T-cell (primary cell): ENCODE results near the gene SETDB2. TPM values are rescaled to one million over a fixed set of nuclear protein-coding genes. Genes with fewer than 3 reads are reported as not detected.

Experiments
- ATAC-seq, 4 experiments: fragments of 200-7000 bp in 3 of 4; fragments of 150-1000 bp in 1 of 4; cut with Tn5 transposase; replicated peaks in 1 of 4; 1 replicate in 3 of 4; 2 replicates in 1 of 4; pipeline ENCODE4 v1.10.0; 2021; ENCODE audit warnings: moderate library complexity in 3 of 4, mild to moderate bottlenecking in 2 of 4, moderate number of reproducible peaks in 1 of 4
- CTCF ChIA-PET, 2 donors: fragments of 300-600 bp; sonication (Branson Sonifier 250); formaldehyde crosslinking; loops; one replicate each; lab custom pipeline; 2022; ENCODE audit warnings: antibody characterized with exemption in 2 of 2; lab: Charles Lee
- POLR2A ChIA-PET, 2 donors: fragments of 300-600 bp; sonication (Branson Sonifier 250); formaldehyde crosslinking; loops; one replicate each; lab custom pipeline; 2022; ENCODE audit warnings: antibody characterized with exemption in 2 of 2; lab: Charles Lee
- DNase-seq, 35 experiments: peaks; one replicate each; pipeline versions ENCODE4 v3.0.0 to v3.0.0-alpha.2; 2013 to 2023
- H3K27ac ChIP-seq: one replicate; pipeline ENCODE4 v1.5.1; 2013; ENCODE audit warnings: low read length
- H3K27me3 ChIP-seq, 2 experiments: replicated peaks in 1 of 2; 1 replicate in 1 of 2; 2 replicates in 1 of 2; pipeline versions ENCODE4 v1.6.1 to v1.7.0; 2013; ENCODE audit warnings: low read length in 1 of 2, mixed read lengths in 1 of 2; ENCODE audit not compliant: control insufficient read depth in 2 of 2, insufficient read depth in 2 of 2; ENCODE audit errors: extremely low read depth in 1 of 2
- H3K36me3 ChIP-seq, 2 donors: 1 replicate in 1 of 2; 2 replicates in 1 of 2; pipeline versions ENCODE4 v1.6.1 to v1.7.0; 2013; ENCODE audit warnings: low read length in 1 of 2; ENCODE audit not compliant: control insufficient read depth in 2 of 2, insufficient read depth in 1 of 2; ENCODE audit errors: extremely low read depth in 1 of 2
- H3K4me1 ChIP-seq, 2 experiments: 1 replicate in 1 of 2; 2 replicates in 1 of 2; pipeline versions ENCODE4 v1.6.1 to v1.7.0; 2013; ENCODE audit warnings: low read length in 2 of 2, mixed read lengths in 1 of 2; ENCODE audit not compliant: insufficient read depth in 2 of 2, control insufficient read depth in 1 of 2; ENCODE audit errors: extremely low read depth in 1 of 2
- H3K4me3 ChIP-seq, 2 donors: 1 replicate in 1 of 2; 2 replicates in 1 of 2; pipeline versions ENCODE4 v1.5.1 to v1.7.0; 2013; ENCODE audit warnings: mild to moderate bottlenecking in 2 of 2, low read length in 1 of 2, moderate library complexity in 1 of 2; ENCODE audit not compliant: control insufficient read depth in 1 of 2; ENCODE audit errors: extremely low read depth in 1 of 2
- H3K9me3 ChIP-seq: 2 replicates; pipeline ENCODE4 v1.7.0; 2013
- H3K27ac Mint-ChIP-seq, 2 donors: one replicate each; pipeline ENCODE4 v1.8.0; 2020 to 2021; ENCODE audit warnings: mild to moderate bottlenecking in 2 of 2, mixed read lengths in 2 of 2
- H3K27me3 Mint-ChIP-seq, 2 donors: one replicate each; pipeline ENCODE4 v1.8.0; 2021 to 2022; ENCODE audit warnings: mixed read lengths in 2 of 2
- H3K36me3 Mint-ChIP-seq: one replicate; pipeline ENCODE4 v1.8.0; 2021; ENCODE audit warnings: mixed read lengths
- H3K4me1 Mint-ChIP-seq, 3 donors: one replicate each; pipeline ENCODE4 v1.8.0; 2020 to 2022; ENCODE audit warnings: mixed read lengths in 3 of 3, mild to moderate bottlenecking in 1 of 3
- H3K4me3 Mint-ChIP-seq, 3 donors: one replicate each; pipeline ENCODE4 v1.8.0; 2020 to 2022; ENCODE audit warnings: mild to moderate bottlenecking in 3 of 3, mixed read lengths in 3 of 3, moderate library complexity in 3 of 3
- H3K9me3 Mint-ChIP-seq, 3 donors: one replicate each; pipeline ENCODE4 v1.8.0; 2020 to 2022; ENCODE audit warnings: mixed read lengths in 3 of 3
- WGBS: methylation state at CpG from one replicate; pipeline ENCODE4 v1.1.5; 2013; ENCODE audit warnings: missing lambda C conversion rate; ENCODE audit not compliant: insufficient coverage; 5-methylcytosine and 5-hydroxymethylcytosine counted together
- total RNA-seq, 35 experiments: library from RNA in 6 of 35; stranded (reverse) in 6 of 35; fragments of 120-200 nt in 1 of 35; gene quantifications; one replicate each; pipeline versions ENCODE4 v1.2.1 to v1.2.4 and lab custom pipeline; 2013 to 2026

Gene SETDB2
- total RNA-seq, 5 donors from 2014 or later (not counting 1 experiment from before 2014, with no cell fraction given), result 20.0 to 22.2 (median 21.1) TPM

GRCh38 chr13:49403996-49404702, 39.9 kb upstream of the SETDB2 start:
- no peaks in the 10 kb centered on the region for H3K27me3 ChIP-seq
- H3K36me3 ChIP-seq, result no peaks in the 10 kb centered on the region
- Mint-ChIP-seq H3K4me1 (no peaks in the 10 kb centered on the region), H3K27ac (no peak overlapping the region), H3K27me3 (peaks cover 0 to 5% of the 10 kb centered on the region in 2 donors), H3K4me3 (no peak overlapping the region), H3K36me3 (peaks cover 35% of the 10 kb centered on the region), H3K9me3 (peaks cover 18 to 32% (median 19%) of the 10 kb centered on the region in 3 donors)
- POLR2A ChIA-PET, result interaction anchor here in 1 of 2 donors (0.5 to 0.7 kb wide), 2 partner anchors 39 to 111 kb away, joined by 3 to 7 read pairs; no protein-coding TSS in a partner anchor
- H3K27ac ChIP-seq, result no peak overlapping the region
- H3K9me3 ChIP-seq, result no peaks in the 10 kb centered on the region
- ATAC-seq (no peak), DNase-seq (no peak)
- no peaks in the 10 kb centered on the region for H3K4me1 ChIP-seq
- WGBS, result 96% methylated on average over 4 of the region's 7 CpGs
- H3K4me3 ChIP-seq, result no peak overlapping the region
- CTCF ChIA-PET, result no interaction called here

DNA sequence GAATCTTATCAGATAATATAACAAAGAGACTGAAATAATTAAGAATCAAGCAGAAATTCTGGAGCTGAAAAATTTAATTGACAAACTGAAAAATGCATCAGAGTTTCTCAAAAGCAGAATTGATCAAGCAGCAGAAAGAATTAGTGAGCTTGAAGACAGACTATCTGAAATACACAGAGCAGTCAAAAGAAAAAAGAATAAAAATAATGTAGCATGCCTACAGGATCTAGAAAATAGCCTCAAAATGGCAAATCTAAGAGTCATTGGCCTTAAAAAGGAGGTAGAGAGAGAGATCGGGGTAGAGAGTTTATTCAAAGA, 39.4 kb upstream of the SETDB2 start:
- H3K4me1 Mint-ChIP-seq, result no peaks in the 10 kb centered on the region
- POLR2A ChIA-PET, result interaction anchor here in 1 of 2 donors (0.7 kb wide), 1 partner anchor 111 kb away, joined by 3 read pairs; no protein-coding TSS in a partner anchor
- Histone ChIP-seq H3K27me3 (no peaks in the 10 kb centered on the region), H3K4me3 (no peak overlapping the region), H3K36me3 (no peaks in the 10 kb centered on the region), H3K4me1 (no peaks in the 10 kb centered on the region), H3K9me3 (no peaks in the 10 kb centered on the region), H3K27ac (no peak overlapping the region)
- H3K27ac Mint-ChIP-seq, result no peak overlapping the region
- H3K4me3 Mint-ChIP-seq, result no peak overlapping the region
- DNase-seq (no peak), ATAC-seq (no peak)
- peaks cover 35% of the 10 kb centered on the region for H3K36me3 Mint-ChIP-seq
- peaks cover 18 to 32% (median 19%) of the 10 kb centered on the region in 3 donors for H3K9me3 Mint-ChIP-seq
- CTCF ChIA-PET, result no interaction called here
- WGBS, result no CpG with 5 or more reads among the region's 1 CpG
- peaks cover 0 to 5% of the 10 kb centered on the region in 2 donors for H3K27me3 Mint-ChIP-seq

DNA sequence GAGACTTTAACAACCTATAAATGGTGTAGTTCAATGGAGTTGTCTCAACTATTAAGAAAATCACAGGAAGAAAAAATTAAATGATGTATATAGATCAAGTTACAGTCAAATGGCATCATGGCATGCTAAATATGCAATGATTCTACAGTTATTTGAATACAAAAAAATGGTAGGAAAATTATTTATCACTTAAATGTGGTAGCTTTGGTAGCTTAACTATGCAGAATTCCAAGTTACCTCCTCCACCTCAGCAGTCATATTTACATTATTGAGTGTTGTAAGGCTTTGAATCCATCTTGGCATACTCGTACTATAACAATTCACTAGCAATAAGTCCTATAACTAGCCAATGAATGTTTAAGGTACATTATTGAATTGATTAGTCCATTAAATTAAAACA, 37.0 kb upstream of the SETDB2 start:
- DNase-seq (no peak), ATAC-seq (no peak)
- CTCF ChIA-PET, result no interaction called here
- no peak overlapping the region for H3K4me3 Mint-ChIP-seq
- H3K9me3 Mint-ChIP-seq, result peaks cover 18 to 32% (median 19%) of the 10 kb centered on the region in 3 donors
- peaks cover 0 to 3% of the 10 kb centered on the region in 2 donors for H3K27me3 Mint-ChIP-seq
- Histone ChIP-seq H3K27ac (no peak overlapping the region), H3K4me1 (no peaks in the 10 kb centered on the region), H3K9me3 (no peaks in the 10 kb centered on the region), H3K4me3 (no peak overlapping the region), H3K36me3 (no peaks in the 10 kb centered on the region), H3K27me3 (no peaks in the 10 kb centered on the region)
- WGBS, result no CpG with 5 or more reads among the region's 1 CpG
- POLR2A ChIA-PET, result no interaction called here
- peaks cover 32% of the 10 kb centered on the region for H3K36me3 Mint-ChIP-seq
- no peaks in the 10 kb centered on the region for H3K4me1 Mint-ChIP-seq
- H3K27ac Mint-ChIP-seq, result no peak overlapping the region

DNA sequence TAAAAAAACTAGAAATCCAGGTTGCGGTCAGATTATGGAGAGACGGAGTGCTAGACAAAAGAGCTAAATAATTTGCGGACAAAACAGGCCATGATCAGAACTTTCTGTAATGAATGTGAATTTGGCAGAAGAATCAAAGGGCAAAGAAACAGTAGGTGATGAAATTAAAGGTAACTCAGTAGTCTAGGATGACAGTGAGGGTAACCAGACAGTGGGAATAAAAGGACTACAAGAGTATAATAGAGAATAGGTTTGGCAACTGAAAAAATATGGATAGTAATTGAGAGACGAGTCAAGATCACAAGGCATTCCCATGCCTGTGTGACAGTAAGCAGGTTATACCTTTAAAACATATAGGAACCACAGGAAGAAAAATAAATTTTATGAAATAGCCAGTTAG, 36.1 kb upstream of the SETDB2 start:
- DNase-seq (no peak), ATAC-seq (no peak)
- H3K36me3 Mint-ChIP-seq, result peaks cover 36% of the 10 kb centered on the region
- ChIA-PET POLR2A (interaction anchor here in 1 of 2 donors (0.7 kb wide), 1 partner anchor 1248 kb away, joined by 4 read pairs; no protein-coding TSS in a partner anchor), CTCF (no interaction called here)
- H3K9me3 Mint-ChIP-seq, result peaks cover 18 to 32% (median 19%) of the 10 kb centered on the region in 3 donors
- H3K27ac Mint-ChIP-seq, result no peak overlapping the region
- no peak overlapping the region for H3K4me3 Mint-ChIP-seq
- Histone ChIP-seq H3K9me3 (no peaks in the 10 kb centered on the region), H3K4me3 (no peak overlapping the region), H3K27ac (no peak overlapping the region), H3K4me1 (no peaks in the 10 kb centered on the region), H3K27me3 (no peaks in the 10 kb centered on the region), H3K36me3 (no peaks in the 10 kb centered on the region)
- no peaks in the 10 kb centered on the region for H3K4me1 Mint-ChIP-seq
- peaks cover 0 to 3% of the 10 kb centered on the region in 2 donors for H3K27me3 Mint-ChIP-seq
- 81% methylated on average over 3 of the region's 4 CpGs for WGBS

GRCh38 chr13:49409008-49409407, 35.1 kb upstream of the SETDB2 start:
- POLR2A ChIA-PET, result no interaction called here
- H3K27ac ChIP-seq, result no peak overlapping the region
- H3K4me3 Mint-ChIP-seq, result no peak overlapping the region
- H3K4me3 ChIP-seq, result no peak overlapping the region
- no peaks in the 10 kb centered on the region for H3K36me3 ChIP-seq
- DNase-seq (no peak), ATAC-seq (no peak)
- H3K4me1 ChIP-seq, result no peaks in the 10 kb centered on the region
- H3K27me3 ChIP-seq, result no peaks in the 10 kb centered on the region
- no peaks in the 10 kb centered on the region for H3K9me3 ChIP-seq
- H3K27me3 Mint-ChIP-seq, result peaks cover 0 to 3% of the 10 kb centered on the region in 2 donors
- 100% methylated on average over 2 of the region's 3 CpGs for WGBS
- peaks cover 33% of the 10 kb centered on the region for H3K36me3 Mint-ChIP-seq
- peaks cover 12 to 24% (median 14%) of the 10 kb centered on the region in 3 donors for H3K9me3 Mint-ChIP-seq
- CTCF ChIA-PET, result interaction anchor here in 1 of 2 donors (0.6 kb wide), 1 partner anchor 481 kb away, joined by 4 read pairs; no protein-coding TSS in a partner anchor
- no peak overlapping the region for H3K27ac Mint-ChIP-seq
- H3K4me1 Mint-ChIP-seq, result no peaks in the 10 kb centered on the region

- Mint-ChIP-seq H3K36me3 (peaks cover 23% of the 10 kb centered on the region), H3K4me1 (no peaks in the 10 kb centered on the region), H3K27ac (no peak overlapping the region), H3K4me3 (no peak overlapping the region), H3K27me3 (peaks cover 0 to 3% of the 10 kb centered on the region in 2 donors), H3K9me3 (peaks cover 7 to 14% (median 7%) of the 10 kb centered on the region in 3 donors)
- H3K9me3 ChIP-seq, result no peaks in the 10 kb centered on the region
- H3K27ac ChIP-seq, result no peak overlapping the region
- no peaks in the 10 kb centered on the region for H3K4me1 ChIP-seq
- H3K36me3 ChIP-seq, result no peaks in the 10 kb centered on the region
- ATAC-seq, result no peak
- POLR2A ChIA-PET, result no interaction called here
- no peaks in the 10 kb centered on the region for H3K27me3 ChIP-seq
- no peak for DNase-seq
- no peak overlapping the region for H3K4me3 ChIP-seq
- no CpG with 5 or more reads among the region's 4 CpGs for WGBS
- CTCF ChIA-PET, result no interaction called here
Observed at GRCh38 chr13:49410006-49410405, 34.1 kb upstream of the SETDB2 start.
